ENCODE data around the gene ABHD1. TPM values are rescaled to one million over a fixed set of nuclear protein-coding genes. Genes with fewer than 3 reads are reported as not detected.

Gene ABHD1
- total RNA-seq, 3 donors from 2014 or later (not counting 1 experiment from before 2014, with no cell fraction given) = 0.88 to 2.4 (median 1.2) TPM

- Mint-ChIP-seq H3K4me3 (no peak overlapping the region), H3K27me3 (ENCODE audit: low read depth in 2 of 2) (peaks cover 0 to 3% of the 10 kb centered on the region in 2 donors), H3K27ac (no peak overlapping the region), H3K9me3 (no peaks in the 10 kb centered on the region), H3K36me3 (no peaks in the 10 kb centered on the region), H3K4me1 (no peaks in the 10 kb centered on the region)
- TF ChIP-seq CTCF (IDR thresholded peaks at IDR 0.05) = no peak
- no peaks in the 10 kb centered on the region for H3K36me3 ChIP-seq (ENCODE audit: control insufficient read depth, insufficient read depth, low read length)
- ATAC-seq (no peak), DNase-seq (no peak)
- no peaks in the 10 kb centered on the region for H3K27me3 ChIP-seq (ENCODE audit: control insufficient read depth, insufficient read depth, low read length)
- peaks cover 5% of the 10 kb centered on the region for H3K4me1 ChIP-seq (ENCODE audit: control insufficient read depth, insufficient read depth, low read length)
- intact Hi-C loops (cut with micrococcal nuclease) = no loop called here
- H3K27ac ChIP-seq (ENCODE audit: low read length) = no peak overlapping the region
- H3K9me3 ChIP-seq (ENCODE audit: control insufficient read depth, insufficient read depth, low read length) = no peaks in the 10 kb centered on the region
- 86% methylated on average over 8 of the region's 8 CpGs for WGBS (ENCODE audit: insufficient coverage)
- H3K4me3 ChIP-seq (ENCODE audit: low read length) = no peak overlapping the region
These were observed 41.5 kb downstream of the ABHD1 start for GRCh38 chr2:27164960-27165763.

- no peaks in the 10 kb centered on the region for H3K9me3 ChIP-seq (ENCODE audit: control insufficient read depth, insufficient read depth, low read length)
These were observed 47.1 kb downstream of the ABHD1 start for GRCh38 chr2:27170581-27171337.

GRCh38 chr2:27171351-27171848, 47.8 kb downstream of the ABHD1 start:
- H3K4me1 Mint-ChIP-seq = peaks cover 0 to 5% of the 10 kb centered on the region in 2 donors
- Histone ChIP-seq H3K36me3 (ENCODE audit: control insufficient read depth, insufficient read depth, low read length) (no peaks in the 10 kb centered on the region), H3K4me3 (ENCODE audit: low read length) (no peak overlapping the region), H3K4me1 (ENCODE audit: control insufficient read depth, insufficient read depth, low read length) (peaks cover 6% of the 10 kb centered on the region), H3K27me3 (ENCODE audit: control insufficient read depth, insufficient read depth, low read length) (no peaks in the 10 kb centered on the region), H3K9me3 (ENCODE audit: control insufficient read depth, insufficient read depth, low read length) (no peaks in the 10 kb centered on the region), H3K27ac (ENCODE audit: low read length) (no peak overlapping the region)
- intact Hi-C loops (cut with micrococcal nuclease) = loop anchor here (5.0 kb wide), 1 partner anchor 111 kb away; the partner anchor contains the start of gene TRIM54
- DNase-seq = no peak
- H3K27ac Mint-ChIP-seq = no peak overlapping the region
- peaks cover 7 to 9% of the 10 kb centered on the region in 2 donors for H3K27me3 Mint-ChIP-seq (ENCODE audit: low read depth in 2 of 2)
- 88% methylated on average over 8 of the region's 8 CpGs for WGBS (ENCODE audit: insufficient coverage)
- no peak for ATAC-seq
- no peaks in the 10 kb centered on the region for H3K36me3 Mint-ChIP-seq
- H3K4me3 Mint-ChIP-seq = no peak overlapping the region
- no peaks in the 10 kb centered on the region for H3K9me3 Mint-ChIP-seq
- TF ChIP-seq CTCF (IDR thresholded peaks at IDR 0.05) = no peak

More at GRCh38 chr2:27170581-27171337, 47.1 kb downstream of the ABHD1 start:
- Histone ChIP-seq H3K4me1 (ENCODE audit: control insufficient read depth, insufficient read depth, low read length) (peaks cover 6% of the 10 kb centered on the region), H3K36me3 (ENCODE audit: control insufficient read depth, insufficient read depth, low read length) (no peaks in the 10 kb centered on the region), H3K27ac (ENCODE audit: low read length) (no peak overlapping the region), H3K4me3 (ENCODE audit: low read length) (no peak overlapping the region), H3K27me3 (ENCODE audit: control insufficient read depth, insufficient read depth, low read length) (no peaks in the 10 kb centered on the region)
- Mint-ChIP-seq H3K27me3 (ENCODE audit: low read depth in 2 of 2) (peaks cover 6 to 7% of the 10 kb centered on the region in 2 donors), H3K9me3 (no peaks in the 10 kb centered on the region), H3K4me3 (no peak overlapping the region), H3K27ac (no peak overlapping the region), H3K36me3 (no peaks in the 10 kb centered on the region), H3K4me1 (peaks cover 0 to 5% of the 10 kb centered on the region in 2 donors)
- 90% methylated on average over 3 of the region's 6 CpGs for WGBS (ENCODE audit: insufficient coverage)
- intact Hi-C loops (cut with micrococcal nuclease) = loop anchor here (5.0 kb wide), 1 partner anchor 112 kb away; the partner anchor contains the start of gene TRIM54
- DNase-seq = no peak
- TF ChIP-seq CTCF (IDR thresholded peaks at IDR 0.05) = no peak
- no peak for ATAC-seq
